HG02678 (cell line): ENCODE results near the gene AMN.

Experiments used
- ATAC-seq: cut with Tn5 transposase; IDR thresholded peaks from one replicate; pipeline ENCODE4 v1.9.1; 2021; ENCODE audit warnings: mild to moderate bottlenecking, moderate library complexity; ENCODE audit not compliant: unreplicated experiment

AMN gene

DNA sequence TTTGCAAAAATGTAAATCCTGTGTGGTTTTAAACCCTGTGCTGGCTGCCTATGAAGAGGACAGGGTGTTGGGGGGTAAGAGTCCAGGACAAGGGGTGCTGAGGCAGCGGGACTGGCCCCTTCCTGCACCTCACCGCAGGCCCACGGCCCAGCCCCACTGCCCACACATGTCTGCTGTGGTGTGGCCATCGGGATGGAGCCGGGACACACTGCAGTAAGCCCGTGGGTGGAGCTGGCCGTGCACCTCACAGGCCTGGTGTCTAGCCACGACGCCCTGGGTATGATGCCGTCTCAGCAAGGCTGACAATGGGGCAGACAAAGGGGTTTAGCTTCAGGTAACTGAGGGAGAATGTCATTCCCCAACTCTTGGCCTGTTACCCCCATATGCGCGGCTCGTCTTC lies 19.6 kb downstream of the AMN start:
- ATAC-seq = no peak

DNA sequence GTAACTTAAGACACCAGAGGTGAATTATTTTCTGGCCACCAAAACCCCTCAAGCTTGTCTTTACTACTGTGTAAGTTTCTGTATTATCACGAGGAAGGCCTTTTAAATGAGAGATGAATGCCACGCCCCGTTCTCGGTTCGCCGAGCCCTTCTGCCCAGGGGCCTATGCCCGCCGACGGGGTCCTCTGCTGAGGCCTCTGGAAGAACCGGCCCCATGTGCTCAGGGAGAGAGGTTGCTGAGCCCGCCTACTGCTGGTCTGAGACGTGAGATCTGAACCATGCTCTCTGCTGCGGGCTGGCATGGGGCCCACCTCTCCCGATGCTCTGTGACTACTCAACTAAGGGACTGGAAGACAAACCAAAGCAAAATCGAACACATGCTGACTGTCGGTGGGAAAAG lies 21.0 kb downstream of the AMN start:
- ATAC-seq = no peak

DNA sequence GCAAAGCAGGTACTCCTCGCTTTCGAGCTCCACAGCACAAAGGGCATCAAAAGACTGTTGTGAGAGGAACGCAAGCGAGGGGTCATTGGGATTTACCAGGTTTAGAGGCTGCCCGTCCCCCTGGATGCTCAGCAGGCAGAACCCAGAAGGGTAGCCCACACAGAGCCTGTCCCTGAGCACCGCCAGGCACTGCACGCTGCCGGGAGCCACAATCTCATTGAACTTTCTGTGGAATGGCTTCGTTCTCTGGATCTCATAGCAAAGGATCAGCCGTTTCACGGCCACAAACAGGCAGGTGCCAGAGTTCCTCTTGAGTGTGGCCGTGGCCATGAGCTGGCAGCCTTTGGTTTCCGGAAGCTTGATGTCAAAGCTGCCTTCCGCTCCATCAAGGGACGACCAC lies 21.5 kb downstream of the AMN start:
- no peak for ATAC-seq

DNA sequence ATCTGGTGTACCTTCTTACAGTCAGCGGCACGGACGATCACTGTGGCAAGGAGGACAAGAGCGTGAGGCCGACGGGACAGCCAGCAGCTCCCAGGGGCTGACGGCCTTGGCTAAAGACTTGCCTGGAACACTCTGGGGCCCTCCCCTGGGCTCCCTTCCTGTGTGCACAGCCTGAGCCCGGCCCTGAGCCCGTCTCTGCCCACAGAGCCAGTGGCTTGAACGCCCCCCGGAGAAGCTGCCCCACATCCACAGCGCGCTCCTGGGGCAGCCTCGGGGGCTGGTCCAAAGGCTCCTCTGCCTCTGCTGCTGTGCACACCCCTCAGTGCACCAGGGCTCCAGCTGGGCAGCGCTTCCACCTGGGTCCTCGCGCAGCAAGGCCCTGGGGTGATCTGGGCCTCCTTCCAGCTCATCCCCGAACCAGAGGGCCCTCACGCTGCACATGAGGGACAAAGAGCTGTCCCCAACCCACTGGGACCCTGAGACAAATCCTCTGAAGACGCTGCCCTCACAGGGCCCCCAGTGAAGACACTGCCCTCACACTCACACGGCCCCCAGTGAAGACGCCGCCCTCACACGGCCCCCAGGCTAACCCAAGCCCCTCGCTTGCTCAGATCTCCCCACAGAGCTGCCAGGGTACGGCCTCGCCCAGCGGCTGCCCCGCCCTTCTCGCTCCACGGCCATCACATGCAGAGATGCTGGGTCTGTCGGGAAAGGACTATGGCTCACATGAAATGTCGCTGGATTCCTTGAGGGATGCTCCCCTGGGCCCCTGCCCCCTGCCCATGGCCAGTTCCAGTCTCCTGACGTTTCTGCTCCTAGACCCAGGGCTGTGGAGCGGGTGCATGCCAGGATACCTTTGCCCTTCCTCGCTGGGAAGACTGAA lies 22.2 kb downstream of the AMN start:
- no peak for ATAC-seq

DNA sequence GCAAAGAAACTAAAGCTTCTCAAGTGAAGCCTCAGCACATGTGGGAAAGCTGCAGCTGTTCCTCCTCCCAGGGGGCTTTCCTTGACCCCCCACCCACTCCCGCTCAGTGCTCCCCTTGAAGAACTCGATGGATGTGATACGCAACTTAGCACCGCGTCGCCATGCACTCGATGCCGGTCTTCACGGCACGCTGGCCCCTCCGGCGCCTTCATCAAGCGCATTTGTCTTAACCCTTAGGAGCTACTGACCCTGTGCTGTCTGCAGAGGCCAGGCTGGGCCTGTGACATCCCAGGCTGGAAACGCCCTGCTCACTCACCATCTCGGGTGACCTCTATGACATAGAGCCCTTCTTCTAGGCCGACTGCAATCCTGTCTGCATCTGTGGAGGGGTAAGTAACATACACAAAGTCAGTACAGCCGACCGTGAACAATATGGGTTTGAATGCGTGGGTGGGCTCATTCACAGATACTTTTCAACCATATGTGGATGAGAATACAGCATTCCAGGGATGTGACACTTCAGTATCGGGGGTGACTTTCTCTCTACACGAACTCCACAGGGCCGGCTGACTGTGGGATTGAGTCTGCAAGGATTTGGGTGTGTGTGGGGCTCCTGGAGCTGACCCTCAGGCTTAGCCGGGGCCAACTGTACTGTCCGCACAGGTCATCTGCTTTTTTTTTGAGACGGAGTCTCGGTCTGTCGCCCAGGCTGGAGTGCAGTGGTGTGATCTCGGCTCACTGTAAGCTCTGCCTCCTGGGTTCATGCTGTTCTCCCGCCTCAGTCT lies 23.1 kb downstream of the AMN start:
- no peak for ATAC-seq

DNA sequence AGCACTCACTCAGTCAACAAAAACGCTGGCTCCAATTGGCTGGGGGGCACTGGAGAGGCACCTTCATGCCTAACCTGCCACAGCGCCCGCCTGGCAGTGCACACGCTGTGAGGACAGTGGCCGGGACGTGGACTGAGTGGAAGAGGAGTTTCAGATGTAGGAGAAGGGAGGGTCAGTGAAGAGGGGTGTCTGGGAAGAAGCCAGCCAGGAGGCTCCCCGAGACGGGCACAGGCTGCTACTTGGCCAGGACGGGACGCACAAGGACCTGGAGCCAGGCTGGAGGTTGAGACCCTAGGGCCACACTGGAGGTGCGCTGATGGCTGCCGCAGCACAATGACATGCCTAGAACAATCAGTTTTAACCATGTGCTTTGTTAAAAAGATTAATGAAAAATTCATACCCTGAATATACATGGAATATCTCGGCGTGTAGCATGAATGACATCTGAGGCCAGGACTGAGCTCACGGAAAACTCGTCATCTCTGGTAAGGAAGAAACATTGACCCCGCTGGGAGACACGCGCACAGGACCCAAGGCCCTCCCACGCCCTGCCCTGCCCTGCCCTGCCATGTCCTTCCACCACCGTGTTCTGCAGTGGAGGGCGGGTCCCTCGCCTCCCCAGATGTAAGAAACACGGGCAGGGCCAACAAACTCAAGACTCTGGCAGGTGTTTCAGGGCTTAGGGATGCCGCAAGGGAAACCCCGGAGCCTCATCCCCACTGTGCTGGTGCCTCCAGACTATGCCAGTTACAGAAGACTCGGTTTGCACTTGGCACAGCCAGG lies 25.0 kb downstream of the AMN start:
- ATAC-seq = no peak

- ATAC-seq = no peak
Observed at GRCh38 chr14:102948698-102949061, 26.2 kb downstream of the AMN start.

GRCh38 chr14:102949062-102949800 lies 26.8 kb downstream of the AMN start:
- peak; percentile 63 for ATAC-seq

GRCh38 chr14:102949801-102950451 lies 27.5 kb downstream of the AMN start:
- no peak for ATAC-seq

DNA sequence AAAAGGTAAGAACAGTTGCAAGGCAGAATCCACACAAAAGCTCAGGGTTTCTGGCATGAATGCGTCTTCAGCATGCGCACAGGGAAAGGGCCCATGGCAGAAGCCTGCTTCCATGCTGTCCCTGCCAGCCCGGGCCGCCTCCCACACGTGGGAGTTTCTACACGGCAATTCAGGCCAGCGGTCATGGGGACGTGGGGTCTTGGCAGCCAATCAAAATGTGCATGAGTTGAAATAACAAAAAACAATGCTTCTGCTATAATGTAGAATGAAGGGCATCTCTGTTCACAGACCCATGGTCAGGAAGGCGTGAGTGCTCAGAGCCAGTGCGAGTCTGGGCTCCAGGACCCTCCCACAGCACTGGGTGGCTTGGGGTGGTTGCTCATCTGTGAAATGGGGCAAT lies 28.6 kb downstream of the AMN start:
- ATAC-seq = no peak

GRCh38 chr14:102951799-102952198 lies 29.3 kb downstream of the AMN start:
- ATAC-seq = no peak

DNA sequence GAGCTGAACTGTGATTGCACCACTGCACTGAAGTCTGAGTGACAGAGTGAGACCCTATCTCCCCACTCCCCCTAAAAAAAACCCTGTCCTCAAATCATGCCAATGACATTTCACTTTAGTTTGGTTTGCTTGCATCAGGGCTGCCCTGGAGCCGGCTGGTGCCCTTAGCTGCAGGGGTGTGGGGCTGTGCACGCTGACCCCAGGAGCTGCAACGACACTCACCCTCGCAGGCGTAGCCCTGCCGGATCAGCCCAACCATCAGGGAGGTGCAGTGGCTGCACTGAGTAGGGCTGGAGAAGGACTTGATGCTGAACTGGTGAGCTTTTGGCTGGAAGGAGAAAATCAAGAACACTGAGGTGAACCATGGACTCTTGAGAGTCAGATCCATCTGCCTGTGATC lies 29.8 kb downstream of the AMN start:
- ATAC-seq = no peak

GRCh38 chr14:102953100-102953499 lies 30.6 kb downstream of the AMN start:
- ATAC-seq = no peak

- ATAC-seq = no peak
Observed at GRCh38 chr14:102954081-102954789, 31.8 kb downstream of the AMN start.

GRCh38 chr14:102955636-102956408 lies 33.4 kb downstream of the AMN start:
- no peak for ATAC-seq

DNA sequence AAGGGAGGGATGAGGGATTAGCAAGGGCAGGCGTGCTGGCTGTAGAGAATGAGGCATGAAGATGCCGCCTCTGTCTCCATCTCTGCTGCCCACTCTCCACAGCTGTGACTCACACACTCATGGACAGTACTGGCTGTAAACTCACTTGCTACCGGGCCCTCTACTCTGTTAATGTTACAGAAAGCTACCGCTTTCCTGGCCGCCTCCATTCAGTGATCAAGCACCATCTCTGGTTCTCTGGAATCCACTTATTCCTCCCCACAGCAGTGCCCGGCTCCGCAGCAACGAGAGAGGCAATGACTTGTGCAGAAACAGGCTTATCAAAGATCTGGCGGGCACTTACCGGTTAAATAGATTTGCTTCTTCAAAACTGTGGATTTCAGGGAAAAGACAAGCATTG lies 34.8 kb downstream of the AMN start:
- no peak for ATAC-seq

DNA sequence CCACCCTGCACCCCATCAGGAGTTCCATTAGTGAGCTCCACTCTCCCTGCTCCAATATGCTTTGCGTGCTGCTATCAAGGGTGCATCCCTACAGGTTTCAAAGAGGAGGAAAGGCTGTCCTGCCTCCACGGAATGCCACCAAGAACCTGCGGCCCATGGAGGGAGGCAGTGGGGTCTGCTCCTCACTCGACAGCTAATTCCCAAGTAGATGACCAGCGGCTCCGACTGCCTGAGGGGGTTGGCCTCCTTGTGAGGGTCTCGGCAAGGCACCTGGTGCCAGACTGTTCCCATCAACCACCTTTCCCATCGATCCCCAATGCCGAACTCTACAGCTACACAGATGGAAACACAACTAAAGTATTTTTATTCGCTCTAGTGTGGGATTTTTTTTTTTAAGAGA lies 36.0 kb downstream of the AMN start:
- no peak for ATAC-seq

DNA sequence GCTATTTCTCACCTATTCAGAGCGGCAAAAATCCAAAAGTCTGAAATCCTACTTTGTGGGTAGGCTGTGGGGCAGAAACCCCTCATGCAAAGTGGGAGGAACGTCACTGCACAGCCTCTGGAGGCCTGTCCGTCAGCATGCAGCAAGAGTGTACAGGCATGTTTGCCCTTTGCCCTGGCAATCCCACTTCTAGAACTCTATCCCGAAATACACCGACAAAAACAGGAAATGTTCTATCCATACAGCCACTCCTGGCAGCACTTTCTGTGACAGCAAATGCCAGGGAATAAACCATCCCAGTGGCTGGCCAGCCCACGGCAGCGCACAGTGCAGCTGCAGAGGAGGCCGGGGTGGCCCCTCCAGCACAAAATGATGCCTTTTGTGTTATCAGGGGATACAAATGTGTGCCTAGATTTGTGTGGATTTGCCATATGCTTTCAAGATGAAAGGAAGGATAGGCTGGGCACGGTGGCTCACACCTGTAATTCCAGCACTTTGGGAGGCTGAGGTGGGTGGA lies 39.7 kb downstream of the AMN start:
- ATAC-seq = no peak
